Stimulated activated CD4-positive, alpha-beta T cell treated with anti-CD3 and anti-CD28 coated beads, Interleukin-12 subunit alpha, Interleukin-12 subunit beta, amount 100 ng/mL, for 4 hours (primary cell): ENCODE results near the gene LXN.
"Not testable (repeated sequence)": the region's sequence is repeated elsewhere in the genome, so short reads cannot be mapped to it uniquely, and the experiment has no call there.

ENCODE experiments used
- DNase-seq: peaks from one replicate; pipeline ENCODE4 v3.0.0-alpha.2; 2020

Gene LXN, protein sequence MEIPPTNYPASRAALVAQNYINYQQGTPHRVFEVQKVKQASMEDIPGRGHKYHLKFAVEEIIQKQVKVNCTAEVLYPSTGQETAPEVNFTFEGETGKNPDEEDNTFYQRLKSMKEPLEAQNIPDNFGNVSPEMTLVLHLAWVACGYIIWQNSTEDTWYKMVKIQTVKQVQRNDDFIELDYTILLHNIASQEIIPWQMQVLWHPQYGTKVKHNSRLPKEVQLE

GRCh38 chr3:158672215-158673176, at the start of gene LXN:
TSS of gene LXN (minus strand) at chr3:158672648. CDS start at chr3:158672478, 170 bp downstream.
- DNase-seq, result peak; percentile 59

- no peak for DNase-seq
Observed at GRCh38 chr3:158722108-158722507, 49.7 kb upstream of the LXN start.

GRCh38 chr3:158718490-158719170, 46.2 kb upstream of the LXN start:
- no peak for DNase-seq

- no peak for DNase-seq
Observed at GRCh38 chr3:158717576-158717975, 45.1 kb upstream of the LXN start.

GRCh38 chr3:158713094-158713499, 40.6 kb upstream of the LXN start:
- no peak for DNase-seq

GRCh38 chr3:158712443-158712842, 40.0 kb upstream of the LXN start:
- DNase-seq, result no peak

- no peak for DNase-seq
Observed at GRCh38 chr3:158711886-158712285, 39.4 kb upstream of the LXN start.

GRCh38 chr3:158710601-158711000, 38.2 kb upstream of the LXN start:
- no peak for DNase-seq

DNA sequence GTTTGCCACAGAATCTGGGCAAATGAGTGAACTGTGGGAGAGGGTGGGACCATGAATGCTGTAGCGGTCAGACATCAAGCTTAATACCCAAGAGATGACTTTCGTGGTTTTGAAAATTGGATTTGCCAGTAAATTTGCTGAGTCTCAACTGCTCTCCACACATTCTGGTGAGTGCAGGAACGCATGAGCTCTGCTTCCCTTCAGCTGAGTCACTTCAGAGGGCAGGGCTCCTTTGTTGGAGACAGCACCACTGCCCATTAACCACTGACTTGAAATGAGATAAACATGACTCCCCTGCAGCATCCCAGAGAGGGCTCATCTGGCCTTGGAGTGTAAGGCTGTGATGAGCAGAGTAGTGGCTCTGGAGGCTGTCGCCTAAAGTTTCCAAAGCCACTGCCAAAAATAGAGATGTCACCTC, 37.2 kb upstream of the LXN start:
- DNase-seq, result no peak

GRCh38 chr3:158703566-158703965, 31.1 kb upstream of the LXN start:
- DNase-seq, result no peak

GRCh38 chr3:158702815-158703481, 30.5 kb upstream of the LXN start:
- DNase-seq, result no peak

DNA sequence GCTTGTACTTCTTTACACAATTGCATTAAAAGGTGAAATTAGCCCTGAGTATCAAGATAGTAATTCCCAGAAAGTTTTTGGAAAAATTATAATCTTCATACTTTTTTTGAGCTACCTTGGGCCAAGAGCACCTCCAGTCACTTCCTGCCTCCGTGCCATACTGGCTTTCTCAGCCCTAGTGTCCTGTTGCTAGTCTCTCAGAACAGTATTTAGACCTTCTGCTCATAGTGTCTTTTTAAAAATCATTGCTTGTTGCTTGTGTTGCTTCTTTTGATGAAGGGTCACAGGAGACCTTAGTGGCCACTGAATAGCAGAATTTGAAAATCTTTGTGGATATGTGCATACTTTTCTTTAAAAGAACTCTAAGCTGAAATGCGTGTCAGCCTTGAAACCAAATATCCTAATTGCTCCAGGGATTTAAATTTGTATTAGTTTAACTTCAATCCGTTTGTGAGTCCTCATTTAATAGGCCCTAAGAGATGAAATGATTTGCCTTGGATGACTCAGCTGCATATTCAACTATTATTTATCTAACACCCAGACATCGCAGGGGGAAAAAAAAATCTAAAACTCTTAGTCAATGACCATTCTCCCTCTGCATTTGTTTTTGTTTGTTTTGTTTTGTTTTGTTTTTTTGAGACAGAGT, 29.1 kb upstream of the LXN start:
- DNase-seq, result no peak

- DNase-seq, result no peak
Observed at GRCh38 chr3:158700559-158700958, 28.1 kb upstream of the LXN start.

DNA sequence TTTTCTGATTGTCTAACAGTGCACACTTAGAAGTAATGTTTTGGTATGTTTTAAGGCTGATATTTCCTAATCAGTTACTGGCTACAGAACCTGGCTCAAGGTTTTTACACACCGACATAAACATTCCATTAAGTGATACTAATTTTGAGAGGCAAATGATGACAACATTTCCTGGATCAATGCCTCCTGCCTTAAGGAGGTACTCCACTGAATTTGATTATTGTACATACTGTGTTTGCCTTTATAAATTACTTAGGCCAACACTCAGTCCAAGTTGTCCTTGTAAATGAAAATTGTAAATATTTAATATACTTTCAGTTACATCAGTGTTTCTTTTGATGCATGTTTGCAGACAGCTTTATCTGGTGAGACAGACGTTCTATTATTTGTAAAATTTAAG, 24.2 kb upstream of the LXN start:
- DNase-seq, result no peak

DNA sequence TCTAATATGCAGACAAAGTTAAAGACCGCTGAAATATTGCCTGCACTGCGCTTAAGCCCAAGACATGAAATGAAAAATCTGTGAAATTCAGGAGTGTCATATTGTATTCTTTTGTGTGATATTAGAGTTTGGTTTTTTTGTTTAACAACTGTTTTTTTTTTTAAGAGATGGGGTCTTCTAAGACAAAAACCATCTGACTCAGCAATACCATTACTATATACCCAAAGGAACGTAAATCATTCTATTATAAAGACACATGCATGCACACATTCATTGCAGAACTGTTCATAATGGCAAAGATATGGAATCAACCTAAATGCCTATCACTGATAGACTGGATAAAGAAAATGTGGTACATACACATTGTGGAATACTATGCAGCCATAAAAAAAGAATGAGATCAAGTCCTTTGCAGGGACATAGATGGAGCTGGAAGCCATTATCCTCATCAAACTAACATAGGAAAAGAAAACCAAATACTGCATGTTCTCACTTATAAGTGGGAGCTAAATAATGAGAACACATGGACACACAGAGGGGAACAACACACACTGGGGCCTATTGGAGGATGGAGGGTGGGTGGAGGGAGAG, 21.5 kb upstream of the LXN start:
- not testable (repeated sequence) for DNase-seq

DNA sequence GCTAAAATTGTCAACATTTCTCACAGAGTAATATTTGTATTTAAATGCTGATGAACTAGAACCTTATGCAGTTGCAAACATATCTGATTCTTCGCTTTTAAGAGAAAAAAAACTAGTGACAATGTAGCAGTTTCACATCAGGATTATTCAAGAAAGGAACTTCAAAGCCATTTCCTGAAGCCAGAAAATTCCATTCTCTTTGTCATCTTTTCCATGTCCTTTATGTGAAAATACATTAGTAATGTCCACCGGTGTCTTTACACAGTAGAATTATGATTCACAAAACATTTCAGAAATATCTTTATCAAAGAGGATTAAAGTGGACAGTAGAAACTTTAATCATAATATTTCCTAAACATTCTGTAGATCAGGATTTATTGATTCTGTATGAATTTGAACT, 12.7 kb upstream of the LXN start:
- no peak for DNase-seq

- DNase-seq, result no peak
Observed at GRCh38 chr3:158683230-158683962, 10.9 kb upstream of the LXN start.

DNA sequence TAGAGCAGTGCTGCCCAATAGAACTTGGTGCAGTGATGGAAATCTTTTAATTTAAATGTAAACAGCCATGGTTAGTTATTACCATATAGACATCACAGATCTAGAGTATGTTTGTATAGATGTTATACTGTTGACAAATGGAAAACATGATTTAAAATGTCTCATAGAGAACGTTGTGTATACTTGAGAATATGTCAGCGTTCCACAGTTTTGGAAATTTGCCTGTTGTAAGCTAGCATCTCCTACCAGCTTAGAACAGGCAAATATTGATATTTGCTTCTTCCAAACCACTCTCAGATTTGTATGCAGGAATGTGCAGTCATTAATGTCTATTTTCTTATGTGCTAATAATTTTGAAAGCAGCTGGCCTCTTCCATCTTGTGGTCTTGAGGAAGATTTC, 8.4 kb upstream of the LXN start:
- DNase-seq, result no peak

- no peak for DNase-seq
Observed at GRCh38 chr3:158679547-158680000, 7.1 kb upstream of the LXN start.

DNA sequence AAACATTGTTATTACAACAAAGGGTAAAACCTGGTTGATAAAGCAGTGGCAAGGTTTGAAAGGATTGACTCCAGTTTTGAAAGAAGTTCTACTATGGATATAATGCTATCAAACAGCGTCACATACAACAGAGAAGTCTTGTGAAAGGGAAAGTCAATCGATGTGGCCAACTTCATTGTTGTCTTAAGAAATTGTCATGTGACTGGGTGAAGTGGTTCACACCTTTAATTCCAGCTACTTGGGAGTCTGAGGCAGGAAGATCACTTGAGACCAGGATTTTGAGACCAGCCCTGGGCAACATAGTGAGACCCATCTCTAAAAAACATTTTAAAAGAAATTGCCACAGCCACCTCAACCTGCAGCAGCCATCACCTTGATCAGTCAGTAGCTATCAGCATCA, 6.2 kb upstream of the LXN start:
- no peak for DNase-seq

DNA sequence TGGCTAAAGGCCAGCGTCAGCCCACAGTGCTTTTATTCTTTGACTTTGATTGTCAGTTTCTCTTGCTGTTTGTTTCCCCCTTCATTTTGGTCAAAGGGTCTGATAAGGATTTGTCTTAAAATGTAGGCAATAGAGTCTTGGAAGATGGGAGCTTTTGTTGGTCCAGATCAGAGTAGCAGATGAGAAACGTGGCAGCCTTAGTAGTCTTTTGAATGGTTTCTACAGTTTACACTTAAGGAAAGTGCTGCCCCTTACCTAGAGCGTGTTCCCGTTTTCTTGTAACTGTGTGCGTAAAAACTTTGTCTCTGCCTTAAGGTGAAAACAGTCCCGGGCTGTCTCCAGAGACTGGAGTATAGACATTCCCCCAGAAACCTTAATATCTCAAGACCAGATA, 630 bp downstream of the LXN start:
- no peak for DNase-seq
